Osteocyte (in vitro differentiated cells): ENCODE results near the gene PTPRM. TPM values are rescaled to one million over a fixed set of nuclear protein-coding genes. Genes with fewer than 3 reads are reported as not detected.

Experiments used
- DNase-seq: peaks from one replicate; pipeline ENCODE4 v3.0.0; 2021; ENCODE audit warnings: mixed read lengths; ENCODE audit not compliant: unreplicated experiment; ENCODE audit errors: extremely low spot score
- H3K27ac Mint-ChIP-seq: one replicate; pipeline ENCODE4 v1.8.0; 2021; ENCODE audit warnings: mild to moderate bottlenecking, mixed read lengths; ENCODE audit not compliant: unreplicated experiment
- H3K27me3 Mint-ChIP-seq: one replicate; pipeline ENCODE4 v1.8.0; 2021; ENCODE audit warnings: mixed read lengths; ENCODE audit not compliant: unreplicated experiment
- H3K36me3 Mint-ChIP-seq: one replicate; pipeline ENCODE4 v1.8.0; 2021; ENCODE audit warnings: mixed read lengths; ENCODE audit not compliant: unreplicated experiment
- H3K4me1 Mint-ChIP-seq: one replicate; pipeline ENCODE4 v1.8.0; 2021; ENCODE audit warnings: mixed read lengths; ENCODE audit not compliant: unreplicated experiment
- H3K4me3 Mint-ChIP-seq: one replicate; pipeline ENCODE4 v1.8.0; 2021; ENCODE audit warnings: mild to moderate bottlenecking, moderate library complexity, mixed read lengths; ENCODE audit not compliant: unreplicated experiment
- H3K9me3 Mint-ChIP-seq: one replicate; pipeline ENCODE4 v1.8.0; 2021; ENCODE audit warnings: mixed read lengths; ENCODE audit not compliant: unreplicated experiment
- CTCF ChIP-seq: fragments of 200-600 bp; sonication (generic); IDR thresholded peaks from 2 replicates; pipeline ENCODE4 v1.5.0; 2021; ENCODE audit warnings: antibody characterized with exemption, mild to moderate bottlenecking, moderate library complexity
- total RNA-seq: library from RNA; stranded (reverse); gene quantifications from 2 replicates; pipeline ENCODE4 v1.2.1, GENCODE V29; 2021

Gene PTPRM
- total RNA-seq, 1 donor from 2014 or later = 105 TPM

DNA sequence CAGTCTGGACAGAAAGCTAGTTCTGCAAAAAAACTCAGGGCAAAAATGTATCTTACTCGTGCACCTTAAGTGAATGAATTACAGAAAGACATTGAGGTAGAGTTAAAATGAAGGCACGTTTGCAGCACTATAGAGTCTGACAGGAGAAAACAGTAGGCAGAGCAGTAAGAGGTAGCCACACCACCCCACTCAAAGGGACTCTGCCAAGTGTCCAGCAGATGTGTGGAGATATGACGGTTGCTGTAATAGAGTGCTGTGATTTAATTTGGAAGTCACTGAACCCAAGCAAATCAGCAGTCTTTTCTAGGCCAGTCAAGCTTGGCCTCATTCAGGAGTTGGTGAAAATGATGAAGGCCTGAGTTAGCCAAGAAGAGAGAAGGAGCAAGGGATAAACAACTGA, 464.4 kb downstream of the PTPRM start:
- no peak for TF ChIP-seq CTCF
- Mint-ChIP-seq H3K4me3 (no peak overlapping the region), H3K9me3 (peaks cover 11% of the 10 kb centered on the region), H3K27ac (no peak overlapping the region), H3K36me3 (peaks cover 12% of the 10 kb centered on the region), H3K27me3 (no peaks in the 10 kb centered on the region), H3K4me1 (peaks cover 7% of the 10 kb centered on the region)
- no peak for DNase-seq

- Mint-ChIP-seq H3K27me3 (no peaks in the 10 kb centered on the region), H3K36me3 (peaks cover 9% of the 10 kb centered on the region), H3K27ac (no peak overlapping the region), H3K9me3 (peaks cover 11% of the 10 kb centered on the region), H3K4me3 (no peak overlapping the region), H3K4me1 (peaks cover 12% of the 10 kb centered on the region)
- no peak for TF ChIP-seq CTCF
- DNase-seq = no peak
These were observed 467.6 kb downstream of the PTPRM start for GRCh38 chr18:8034674-8035073.

DNA sequence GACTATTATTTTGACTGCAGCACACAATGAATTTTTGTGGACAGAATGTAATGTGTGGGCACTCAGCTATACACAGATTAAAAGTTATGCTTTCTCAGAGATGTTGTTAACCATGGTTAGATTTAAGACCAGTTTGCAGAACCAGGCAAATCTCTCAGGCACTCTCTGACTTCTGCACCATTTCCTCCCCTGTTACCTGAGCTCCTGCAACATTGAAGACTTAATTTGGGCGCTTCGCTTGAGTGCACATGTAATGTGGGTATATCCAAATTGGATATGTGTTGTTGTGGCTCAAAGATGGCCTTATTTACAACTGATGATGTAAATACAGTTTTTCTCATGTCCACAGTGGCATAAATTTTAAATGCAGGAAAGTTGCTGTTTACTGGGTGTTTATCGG, 469.4 kb downstream of the PTPRM start:
- H3K4me1 Mint-ChIP-seq = peaks cover 12% of the 10 kb centered on the region
- TF ChIP-seq CTCF = no peak
- no peak overlapping the region for H3K4me3 Mint-ChIP-seq
- no peak for DNase-seq
- H3K27me3 Mint-ChIP-seq = no peaks in the 10 kb centered on the region
- peaks cover 11% of the 10 kb centered on the region for H3K9me3 Mint-ChIP-seq
- H3K27ac Mint-ChIP-seq = no peak overlapping the region
- peaks cover 9% of the 10 kb centered on the region for H3K36me3 Mint-ChIP-seq

GRCh38 chr18:8037296-8037695, 470.2 kb downstream of the PTPRM start:
- H3K4me1 Mint-ChIP-seq = peaks cover 12% of the 10 kb centered on the region
- no peak overlapping the region for H3K4me3 Mint-ChIP-seq
- H3K36me3 Mint-ChIP-seq = peaks cover 9% of the 10 kb centered on the region
- no peak for DNase-seq
- TF ChIP-seq CTCF = no peak
- peaks cover 11% of the 10 kb centered on the region for H3K9me3 Mint-ChIP-seq
- H3K27me3 Mint-ChIP-seq = no peaks in the 10 kb centered on the region
- H3K27ac Mint-ChIP-seq = no peak overlapping the region

- no peaks in the 10 kb centered on the region for H3K9me3 Mint-ChIP-seq
- H3K4me3 Mint-ChIP-seq = no peak overlapping the region
- H3K27me3 Mint-ChIP-seq = no peaks in the 10 kb centered on the region
- peaks cover 13% of the 10 kb centered on the region for H3K4me1 Mint-ChIP-seq
- no peak for DNase-seq
- no peaks in the 10 kb centered on the region for H3K36me3 Mint-ChIP-seq
- TF ChIP-seq CTCF = no peak
- no peak overlapping the region for H3K27ac Mint-ChIP-seq
These were observed 472.9 kb downstream of the PTPRM start for GRCh38 chr18:8040021-8040420.
